ENCODE data around the gene GREB1. TPM values are rescaled to one million over a fixed set of nuclear protein-coding genes. Genes with fewer than 3 reads are reported as not detected.

The GREB1 gene
- total RNA-seq, 1 experiment from 2014 or later = 1.3 TPM

- no peaks in the 10 kb centered on the region for H3K4me1 ChIP-seq (ENCODE audit: insufficient read depth, low read length, poor library complexity, severe bottlenecking)
- TF ChIP-seq EZH2 (IDR thresholded peaks at IDR 0.05; ENCODE audit: borderline replicate concordance, low read depth, low read length, poor library complexity, severe bottlenecking) = no peak
- no peak for TF ChIP-seq CTCF (conservative IDR thresholded peaks at IDR 0.05; ENCODE audit: low read depth, low read length)
- H3K27ac ChIP-seq (ENCODE audit: low read depth, low read length, poor library complexity, severe bottlenecking) = no peak overlapping the region
- H3K27me3 ChIP-seq (replicated peaks; ENCODE audit: insufficient read depth, low read depth, low read length, poor library complexity) = peaks cover 10% of the 10 kb centered on the region
- DNase-seq (ENCODE audit: low spot score) = no peak
- H3K9me3 ChIP-seq (ENCODE audit: low read depth, low read length, poor library complexity, severe bottlenecking) = no peaks in the 10 kb centered on the region
- H3K4me3 ChIP-seq (ENCODE audit: low read depth, low read length, poor library complexity, severe bottlenecking) = no peak overlapping the region
- no peaks in the 10 kb centered on the region for H3K36me3 ChIP-seq (ENCODE audit: insufficient read depth, low read length, poor library complexity, severe bottlenecking)
- ChIA-PET CTCF (no interaction called here), POLR2A (ENCODE audit: low non-redundant PET) (no interaction called here)
- intact Hi-C loops (cut with micrococcal nuclease; ENCODE audit: unreplicated experiment) = no loop called here
- BruUV-seq (replicated peaks) = no TSS peak
Measured at GRCh38 chr2:11550302-11550701, 16.5 kb downstream of the GREB1 start.

GRCh38 chr2:11550901-11551568 lies 17.2 kb downstream of the GREB1 start:
- DNase-seq (ENCODE audit: low spot score) = no peak
- TF ChIP-seq CTCF (conservative IDR thresholded peaks at IDR 0.05; ENCODE audit: low read depth, low read length) (no peak), EZH2 (IDR thresholded peaks at IDR 0.05; ENCODE audit: borderline replicate concordance, low read depth, low read length, poor library complexity, severe bottlenecking) (no peak)
- Histone ChIP-seq H3K4me3 (ENCODE audit: low read depth, low read length, poor library complexity, severe bottlenecking) (no peak overlapping the region), H3K9me3 (ENCODE audit: low read depth, low read length, poor library complexity, severe bottlenecking) (no peaks in the 10 kb centered on the region), H3K36me3 (ENCODE audit: insufficient read depth, low read length, poor library complexity, severe bottlenecking) (no peaks in the 10 kb centered on the region), H3K4me1 (ENCODE audit: insufficient read depth, low read length, poor library complexity, severe bottlenecking) (no peaks in the 10 kb centered on the region), H3K27ac (ENCODE audit: low read depth, low read length, poor library complexity, severe bottlenecking) (no peak overlapping the region), H3K27me3 (replicated peaks; ENCODE audit: insufficient read depth, low read depth, low read length, poor library complexity) (peaks cover 13% of the 10 kb centered on the region)
- CTCF ChIA-PET = no interaction called here
- no TSS peak for BruUV-seq (replicated peaks)
- POLR2A ChIA-PET (ENCODE audit: low non-redundant PET) = no interaction called here
- intact Hi-C loops (cut with micrococcal nuclease; ENCODE audit: unreplicated experiment) = no loop called here

GRCh38 chr2:11551569-11552259 lies 17.9 kb downstream of the GREB1 start:
- ChIA-PET CTCF (no interaction called here), POLR2A (ENCODE audit: low non-redundant PET) (no interaction called here)
- Histone ChIP-seq H3K27ac (ENCODE audit: low read depth, low read length, poor library complexity, severe bottlenecking) (no peak overlapping the region), H3K27me3 (replicated peaks; ENCODE audit: insufficient read depth, low read depth, low read length, poor library complexity) (peaks cover 13% of the 10 kb centered on the region), H3K4me1 (ENCODE audit: insufficient read depth, low read length, poor library complexity, severe bottlenecking) (no peaks in the 10 kb centered on the region), H3K9me3 (ENCODE audit: low read depth, low read length, poor library complexity, severe bottlenecking) (no peaks in the 10 kb centered on the region), H3K4me3 (ENCODE audit: low read depth, low read length, poor library complexity, severe bottlenecking) (no peak overlapping the region), H3K36me3 (ENCODE audit: insufficient read depth, low read length, poor library complexity, severe bottlenecking) (no peaks in the 10 kb centered on the region)
- no TSS peak for BruUV-seq (replicated peaks)
- intact Hi-C loops (cut with micrococcal nuclease; ENCODE audit: unreplicated experiment) = no loop called here
- DNase-seq (ENCODE audit: low spot score) = no peak
- no peak for TF ChIP-seq EZH2 (IDR thresholded peaks at IDR 0.05; ENCODE audit: borderline replicate concordance, low read depth, low read length, poor library complexity, severe bottlenecking)
- TF ChIP-seq CTCF (conservative IDR thresholded peaks at IDR 0.05; ENCODE audit: low read depth, low read length) = no peak
